Muscle layer of colon (tissue), 2 donors: ENCODE data around the gene RASGRF2.
"Not testable (repeated sequence)": the region's sequence is repeated elsewhere in the genome, so short reads cannot be mapped to it uniquely, and the experiment has no call there.

Source experiments
- H3K27ac ChIP-seq: one replicate; pipeline ENCODE4 v1.7.0; 2013; ENCODE audit warnings: low read depth, mild to moderate bottlenecking, low read length, moderate library complexity
- H3K27me3 ChIP-seq, 2 donors: one replicate each; pipeline ENCODE4 v1.7.0; 2013; ENCODE audit warnings: low read length in 2 of 2, mild to moderate bottlenecking in 2 of 2; ENCODE audit not compliant: insufficient read depth in 2 of 2, control insufficient read depth in 1 of 2
- H3K36me3 ChIP-seq: one replicate; pipeline ENCODE4 v1.7.0; 2013; ENCODE audit warnings: mild to moderate bottlenecking, low read length; ENCODE audit not compliant: insufficient read depth
- H3K4me1 ChIP-seq: one replicate; pipeline ENCODE4 v1.7.0; 2013; ENCODE audit warnings: mild to moderate bottlenecking, low read length; ENCODE audit not compliant: insufficient read depth
- H3K4me3 ChIP-seq, 2 donors: one replicate each; pipeline ENCODE4 v1.7.0; 2013; ENCODE audit warnings: low read length in 2 of 2, low read depth in 1 of 2, mild to moderate bottlenecking in 1 of 2, moderate library complexity in 1 of 2
- H3K9ac ChIP-seq: one replicate; pipeline ENCODE4 v1.7.0; 2013; ENCODE audit warnings: low read length
- H3K9me3 ChIP-seq: one replicate; pipeline ENCODE4 v1.7.0; 2013; ENCODE audit warnings: mild to moderate bottlenecking, low read length
- donor health status: abdominal sarcoma.
- donor health status: Adenocarcinoma of cecum.

The RASGRF2 gene

DNA sequence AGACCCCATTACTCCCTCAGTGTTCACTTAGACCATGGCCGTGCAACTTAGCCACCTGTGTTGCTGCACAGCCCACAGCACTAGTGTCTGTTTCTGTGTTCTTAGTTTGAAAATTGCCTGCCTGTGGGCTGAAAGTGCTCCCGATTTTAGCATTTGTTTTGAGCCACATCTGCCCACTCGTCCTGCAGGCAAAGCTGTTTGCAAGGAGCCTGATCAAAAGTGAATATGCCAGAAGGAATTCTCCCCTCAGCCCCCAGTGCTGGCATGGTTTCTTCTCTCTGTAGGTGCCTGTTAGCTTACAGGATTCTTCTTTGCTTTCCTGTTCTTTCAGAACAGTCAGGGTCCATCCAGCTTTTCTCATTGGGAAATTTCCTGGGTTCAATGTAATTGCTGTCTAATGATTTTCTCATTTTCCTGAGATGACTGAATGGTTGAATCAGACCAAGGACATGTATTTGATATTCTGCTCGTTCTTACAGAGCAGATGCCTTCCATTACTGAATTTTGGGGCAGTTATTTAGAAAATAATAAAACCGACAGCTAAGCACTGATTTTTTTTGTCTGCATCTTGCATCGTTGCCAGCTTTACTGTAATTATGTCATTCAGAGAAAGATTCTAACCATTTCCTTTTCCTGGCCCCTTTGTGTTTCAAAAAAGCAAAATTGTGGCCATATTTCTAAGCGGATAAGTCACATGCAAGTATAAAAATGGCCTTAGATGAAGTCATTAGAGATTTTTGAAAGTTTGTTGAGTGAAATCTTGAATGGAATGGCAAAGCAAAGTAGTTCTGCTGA, 161.9 kb downstream of the RASGRF2 start:
- Histone ChIP-seq H3K4me3 (no peak overlapping the region), H3K27me3 (no peaks in the 10 kb centered on the region), H3K9ac (no peak overlapping the region), H3K36me3 (no peaks in the 10 kb centered on the region), H3K27ac (no peak overlapping the region), H3K9me3 (no peaks in the 10 kb centered on the region), H3K4me1 (no peaks in the 10 kb centered on the region)

GRCh38 chr5:81124689-81125088, 164.5 kb downstream of the RASGRF2 start:
- not testable (repeated sequence) for H3K9ac ChIP-seq, H3K27ac ChIP-seq, H3K9me3 ChIP-seq, H3K4me3 ChIP-seq, H3K27me3 ChIP-seq, H3K36me3 ChIP-seq, H3K4me1 ChIP-seq

GRCh38 chr5:81125959-81126358, 165.8 kb downstream of the RASGRF2 start:
- no peak overlapping the region for H3K9ac ChIP-seq
- H3K27ac ChIP-seq: no peak overlapping the region
- peak overlapping the region in 1 of 2 donors; percentile 31 for H3K4me3 ChIP-seq

GRCh38 chr5:81128416-81128815, 168.3 kb downstream of the RASGRF2 start:
- H3K9me3 ChIP-seq: no peaks in the 10 kb centered on the region
- H3K27me3 ChIP-seq: no peaks in the 10 kb centered on the region
- no peaks in the 10 kb centered on the region for H3K4me1 ChIP-seq
- H3K4me3 ChIP-seq: no peak overlapping the region
- H3K9ac ChIP-seq: no peak overlapping the region
- H3K27ac ChIP-seq: no peak overlapping the region
- H3K36me3 ChIP-seq: no peaks in the 10 kb centered on the region

More at GRCh38 chr5:81125959-81126358, 165.8 kb downstream of the RASGRF2 start:
- Histone ChIP-seq H3K27me3 (no peaks in the 10 kb centered on the region), H3K36me3 (no peaks in the 10 kb centered on the region), H3K4me1 (no peaks in the 10 kb centered on the region), H3K9me3 (no peaks in the 10 kb centered on the region)

DNA sequence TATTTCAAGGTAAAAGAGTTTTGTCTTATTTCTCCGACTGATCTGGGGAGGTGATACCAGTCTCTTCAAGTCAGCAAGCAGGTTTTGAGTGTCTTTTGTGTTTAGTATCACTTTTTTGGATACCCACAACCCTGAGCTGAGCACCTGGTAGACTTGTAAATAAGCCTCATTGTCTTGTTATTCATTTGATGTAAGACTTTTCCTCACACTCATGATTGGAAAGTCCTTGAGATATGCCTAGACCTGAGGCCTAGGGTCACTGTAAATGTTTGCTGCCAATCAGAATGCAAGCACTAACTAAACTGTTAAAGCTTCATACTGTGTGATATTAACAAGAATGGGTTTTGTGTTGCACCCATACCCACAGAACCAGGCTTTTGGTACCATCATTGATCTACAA, 172.2 kb downstream of the RASGRF2 start:
- no peak overlapping the region for H3K27ac ChIP-seq
- H3K27me3 ChIP-seq: no peaks in the 10 kb centered on the region
- no peak overlapping the region for H3K4me3 ChIP-seq
- no peaks in the 10 kb centered on the region for H3K36me3 ChIP-seq
- no peak overlapping the region for H3K9ac ChIP-seq
- no peaks in the 10 kb centered on the region for H3K4me1 ChIP-seq
- no peaks in the 10 kb centered on the region for H3K9me3 ChIP-seq

- Histone ChIP-seq H3K4me3 (no peak overlapping the region), H3K27me3 (no peaks in the 10 kb centered on the region), H3K27ac (no peak overlapping the region), H3K4me1 (no peaks in the 10 kb centered on the region), H3K9me3 (no peaks in the 10 kb centered on the region), H3K36me3 (no peaks in the 10 kb centered on the region), H3K9ac (no peak overlapping the region)
Measured at GRCh38 chr5:81134066-81134465, 173.9 kb downstream of the RASGRF2 start.

DNA sequence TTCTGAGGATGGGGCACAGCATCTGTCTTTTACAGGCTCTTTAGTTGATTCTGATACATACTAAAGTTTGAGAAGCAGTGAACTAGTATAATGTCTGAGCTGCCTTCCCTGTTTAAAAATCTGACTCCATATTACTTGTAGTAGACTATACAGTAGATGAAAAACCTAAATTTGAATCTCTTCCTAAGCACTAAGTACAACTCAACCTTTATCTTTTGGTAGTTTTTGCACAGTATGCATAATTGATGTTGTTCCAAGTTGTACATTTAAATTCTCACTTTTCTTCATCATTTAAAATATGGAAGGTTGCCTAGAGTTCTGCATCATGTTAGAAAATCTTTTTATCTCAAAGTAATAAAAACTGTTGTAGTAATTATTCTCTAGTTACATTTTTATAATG, 174.4 kb downstream of the RASGRF2 start:
- Histone ChIP-seq H3K36me3 (no peaks in the 10 kb centered on the region), H3K4me1 (no peaks in the 10 kb centered on the region), H3K27me3 (no peaks in the 10 kb centered on the region), H3K4me3 (no peak overlapping the region), H3K9ac (no peak overlapping the region), H3K9me3 (no peaks in the 10 kb centered on the region), H3K27ac (no peak overlapping the region)

GRCh38 chr5:81136557-81136956, 176.4 kb downstream of the RASGRF2 start:
- Histone ChIP-seq H3K4me3 (no peak overlapping the region), H3K4me1 (peaks cover 13% of the 10 kb centered on the region), H3K9me3 (no peaks in the 10 kb centered on the region), H3K27me3 (no peaks in the 10 kb centered on the region), H3K27ac (no peak overlapping the region), H3K9ac (no peak overlapping the region), H3K36me3 (no peaks in the 10 kb centered on the region)

GRCh38 chr5:81137833-81138232, 177.7 kb downstream of the RASGRF2 start:
- Histone ChIP-seq H3K27ac (no peak overlapping the region), H3K9me3 (no peaks in the 10 kb centered on the region), H3K27me3 (no peaks in the 10 kb centered on the region), H3K4me3 (no peak overlapping the region), H3K4me1 (peaks cover 13% of the 10 kb centered on the region), H3K9ac (no peak overlapping the region), H3K36me3 (no peaks in the 10 kb centered on the region)

DNA sequence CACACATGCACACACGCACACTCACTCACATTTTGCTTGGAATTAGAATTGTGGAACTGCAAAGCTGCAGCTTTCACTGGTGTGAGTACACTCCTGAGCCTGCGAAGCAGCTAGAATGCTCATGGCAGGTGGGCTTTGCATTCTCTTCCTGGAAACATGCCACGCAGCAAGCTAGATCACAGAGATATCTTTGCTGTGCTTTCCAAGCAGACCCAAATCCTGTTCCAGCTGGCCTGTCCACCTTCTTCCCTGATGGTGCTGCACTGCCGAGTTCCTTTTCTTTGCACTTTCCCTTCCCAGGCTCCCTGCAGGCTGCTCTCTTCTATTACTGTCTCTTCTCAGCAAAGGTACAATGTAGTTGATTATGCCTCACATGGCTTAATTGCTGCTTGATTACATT, 180.3 kb downstream of the RASGRF2 start:
- Histone ChIP-seq H3K9me3 (no peaks in the 10 kb centered on the region), H3K27ac (no peak overlapping the region), H3K27me3 (no peaks in the 10 kb centered on the region), H3K4me3 (no peak overlapping the region), H3K9ac (no peak overlapping the region), H3K36me3 (no peaks in the 10 kb centered on the region), H3K4me1 (peaks cover 13% of the 10 kb centered on the region)

GRCh38 chr5:81140943-81141342, 180.8 kb downstream of the RASGRF2 start:
- Histone ChIP-seq H3K27ac (no peak overlapping the region), H3K4me1 (peaks cover 13% of the 10 kb centered on the region), H3K36me3 (no peaks in the 10 kb centered on the region), H3K9ac (no peak overlapping the region), H3K9me3 (no peaks in the 10 kb centered on the region), H3K27me3 (no peaks in the 10 kb centered on the region), H3K4me3 (no peak overlapping the region)

- Histone ChIP-seq H3K27ac (no peak overlapping the region), H3K9me3 (no peaks in the 10 kb centered on the region), H3K4me1 (peaks cover 13% of the 10 kb centered on the region), H3K4me3 (no peak overlapping the region), H3K36me3 (no peaks in the 10 kb centered on the region), H3K9ac (no peak overlapping the region), H3K27me3 (no peaks in the 10 kb centered on the region)
Measured at GRCh38 chr5:81142108-81142507, 181.9 kb downstream of the RASGRF2 start.
